HG03571 (cell line): ENCODE measurements around the gene PM20D2.

ENCODE experiments used
- ATAC-seq: cut with Tn5 transposase; IDR thresholded peaks from one replicate; pipeline ENCODE4 v1.9.1; 2021; ENCODE audit not compliant: unreplicated experiment

Gene PM20D2

DNA sequence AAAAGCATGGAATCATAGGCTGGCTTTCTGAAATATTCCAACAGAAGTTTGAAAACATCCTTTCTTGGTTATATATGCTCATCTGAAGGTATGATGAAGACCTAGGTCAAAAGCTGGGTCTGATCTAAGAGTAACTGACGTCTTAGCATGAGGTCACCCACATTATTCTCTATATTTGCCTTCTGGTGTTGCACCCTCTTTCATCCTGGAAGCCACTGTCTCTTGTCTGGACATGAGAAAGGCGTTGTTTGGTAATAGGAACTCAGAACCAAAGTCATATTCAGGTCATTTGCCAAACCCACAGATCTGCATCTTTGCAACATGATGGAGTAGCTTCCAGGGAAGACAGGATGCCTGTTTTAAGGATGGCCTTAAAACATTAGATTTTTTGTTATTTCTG is 53.7 kb downstream of the PM20D2 start:
- ATAC-seq = no peak

DNA sequence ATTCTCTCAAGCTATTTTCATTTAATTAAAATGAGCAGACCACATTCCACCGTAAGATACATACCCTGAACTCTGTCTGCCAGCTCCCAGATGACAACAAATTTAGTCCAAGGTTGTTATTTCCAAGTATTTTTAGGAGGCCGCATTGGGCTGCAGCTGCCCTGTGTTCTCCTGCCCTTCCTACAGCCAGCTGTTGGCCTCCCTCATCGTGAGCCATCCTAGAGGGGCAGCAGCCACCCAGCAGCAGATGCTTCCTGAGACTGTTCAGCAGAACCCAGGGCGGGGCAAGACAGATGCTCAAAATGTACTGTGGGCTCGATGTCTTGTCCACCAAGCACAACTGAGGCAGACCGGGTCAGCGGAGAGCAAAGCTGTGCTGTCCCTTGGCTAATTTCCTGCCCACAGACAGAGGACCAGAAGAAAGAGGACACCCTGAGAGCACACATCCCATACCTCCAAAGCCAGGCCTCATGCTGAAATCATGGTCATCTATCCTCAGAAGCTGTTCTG is 54.9 kb downstream of the PM20D2 start:
- ATAC-seq = no peak

- ATAC-seq = no peak
Measured at GRCh38 chr6:89204096-89204495, 58.2 kb downstream of the PM20D2 start.

GRCh38 chr6:89205819-89206218 is 60.0 kb downstream of the PM20D2 start:
- ATAC-seq = no peak

- no peak for ATAC-seq
Measured at GRCh38 chr6:89208551-89208950, 62.7 kb downstream of the PM20D2 start.

GRCh38 chr6:89209457-89209856 is 63.6 kb downstream of the PM20D2 start:
- ATAC-seq = no peak

DNA sequence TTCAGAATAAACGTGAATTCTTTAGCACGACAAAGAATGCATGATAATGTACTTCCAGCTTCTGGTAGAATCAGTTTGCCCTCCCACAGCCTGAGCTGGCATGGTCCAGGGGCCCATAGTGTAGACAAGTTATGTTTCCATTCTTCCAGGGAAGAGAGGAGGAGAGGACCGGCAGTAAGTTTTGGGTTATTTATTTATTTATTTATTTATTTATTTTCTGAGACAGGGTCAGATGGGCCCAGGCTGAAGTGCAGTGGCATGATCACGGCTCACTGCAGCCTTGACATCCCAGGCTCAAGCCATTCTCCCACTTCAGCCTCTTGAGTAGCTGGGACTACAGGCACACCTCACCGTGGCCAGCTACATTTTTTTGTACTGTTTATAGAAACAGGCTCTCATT is 66.6 kb downstream of the PM20D2 start:
- no peak for ATAC-seq

- no peak for ATAC-seq
Measured at GRCh38 chr6:89214197-89214596, 68.3 kb downstream of the PM20D2 start.
